Activated naive CD4-positive, alpha-beta T cell (primary cell): ENCODE data around the gene CAPN3.

Source experiments
- DNase-seq, 4 experiments: peaks; one replicate each; lab custom pipeline; 2025; lab: John Stamatoyannopoulos, UW

The CAPN3 gene

DNA sequence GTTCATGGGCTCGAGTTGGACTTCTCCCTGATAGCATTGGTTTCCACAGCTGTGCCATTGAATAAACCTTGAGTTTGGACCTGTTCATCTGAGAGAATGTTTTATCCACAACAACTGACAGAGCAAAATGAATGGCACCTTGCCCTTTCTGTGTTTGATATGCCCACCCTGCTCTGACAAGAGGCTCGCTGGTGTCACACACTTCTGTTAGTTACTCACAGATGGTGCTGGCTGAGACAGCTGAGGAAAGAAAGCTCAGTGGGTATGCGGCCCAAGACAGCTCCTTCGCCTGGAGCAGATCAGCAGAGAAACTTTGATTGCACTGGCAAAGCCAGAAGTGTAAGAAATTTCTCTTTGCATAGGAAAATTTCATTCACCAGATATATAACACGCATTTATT lies 2.5 kb upstream of the CAPN3 start:
- DNase-seq, result no peak

DNA sequence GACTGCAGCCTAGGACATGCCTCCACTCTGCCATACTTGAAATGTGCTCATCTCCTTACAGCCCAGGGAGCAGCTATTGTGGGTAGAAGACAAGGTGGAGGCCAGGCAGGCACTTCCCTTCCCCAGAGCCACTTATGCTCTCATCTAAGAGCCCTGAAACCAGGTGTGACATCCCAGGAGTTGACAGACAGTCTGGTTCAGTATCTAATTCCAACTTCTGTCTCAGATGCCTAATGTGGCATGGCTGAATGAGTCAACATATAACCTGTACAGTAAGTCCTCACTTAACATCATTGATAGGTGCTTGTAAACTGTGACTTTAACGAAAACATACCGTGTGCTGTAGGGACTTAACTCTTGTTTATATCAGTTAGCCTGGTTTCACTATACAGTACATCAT lies 1.2 kb upstream of the CAPN3 start:
- DNase-seq, result no peak

DNA sequence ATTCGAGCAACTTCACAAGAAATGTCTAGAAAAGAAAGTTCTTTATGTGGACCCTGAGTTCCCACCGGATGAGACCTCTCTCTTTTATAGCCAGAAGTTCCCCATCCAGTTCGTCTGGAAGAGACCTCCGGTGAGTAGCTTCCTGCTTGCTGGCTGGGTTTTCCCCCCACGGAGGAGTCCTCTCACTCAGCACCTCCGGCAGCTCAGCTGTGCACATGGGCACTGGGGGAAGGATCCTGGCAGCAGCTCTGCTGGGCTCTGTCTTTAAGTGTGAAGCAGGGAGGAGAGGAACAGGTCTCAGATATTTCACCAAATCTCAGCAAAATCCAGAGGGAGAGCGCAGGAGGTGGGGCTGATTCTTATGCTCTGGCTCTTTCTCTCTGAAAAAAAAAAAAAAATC lies 684 bp downstream of the CAPN3 start:
- DNase-seq, result no peak

DNA sequence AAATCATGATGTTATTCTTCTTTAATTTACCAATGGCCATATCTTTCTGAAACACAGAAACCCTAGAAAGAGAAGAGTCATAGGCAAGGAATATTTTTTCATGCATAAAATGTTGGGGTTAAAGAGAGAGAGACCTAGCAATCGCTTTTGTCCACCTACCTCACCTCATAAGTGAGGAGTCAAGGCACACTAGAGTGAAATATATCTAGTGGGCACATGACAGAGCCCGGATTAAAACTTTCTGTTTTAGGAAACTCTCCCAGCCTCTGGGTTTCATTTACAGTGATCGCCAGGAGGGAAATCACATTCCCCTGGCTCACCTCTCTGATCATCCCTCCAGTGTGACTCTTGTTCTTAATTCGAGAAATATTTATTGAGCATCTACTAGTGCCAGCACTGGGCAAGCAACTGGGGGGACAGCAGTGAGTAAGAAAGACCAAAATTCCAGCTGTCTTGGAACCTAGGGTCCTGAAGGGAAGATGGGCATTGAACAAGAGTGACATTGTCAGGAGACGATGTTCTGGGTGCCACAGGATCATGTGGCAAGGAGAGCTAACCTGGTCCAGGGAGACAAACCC lies 1.3 kb downstream of the CAPN3 start:
- DNase-seq, result no peak

DNA sequence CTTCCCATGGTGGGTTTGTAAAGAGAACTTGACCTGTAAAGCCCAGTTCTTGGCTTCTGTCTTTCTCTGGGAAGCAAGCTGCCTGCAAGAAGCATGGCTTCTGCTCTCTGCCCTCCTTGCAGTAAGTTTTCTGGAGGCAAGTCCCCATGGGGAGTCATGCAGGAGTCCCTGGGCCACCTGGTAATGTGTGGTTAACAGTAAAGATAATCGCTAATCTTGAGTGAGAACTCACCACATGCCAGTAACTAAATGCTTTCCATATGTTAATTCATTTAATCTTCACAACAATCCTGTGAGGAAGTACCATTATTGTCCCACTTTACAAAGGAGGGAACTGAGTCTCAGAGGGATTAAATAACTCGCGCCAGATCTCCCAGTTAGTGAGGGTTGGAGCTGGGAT lies 4.2 kb downstream of the CAPN3 start:
- DNase-seq, result no peak

DNA sequence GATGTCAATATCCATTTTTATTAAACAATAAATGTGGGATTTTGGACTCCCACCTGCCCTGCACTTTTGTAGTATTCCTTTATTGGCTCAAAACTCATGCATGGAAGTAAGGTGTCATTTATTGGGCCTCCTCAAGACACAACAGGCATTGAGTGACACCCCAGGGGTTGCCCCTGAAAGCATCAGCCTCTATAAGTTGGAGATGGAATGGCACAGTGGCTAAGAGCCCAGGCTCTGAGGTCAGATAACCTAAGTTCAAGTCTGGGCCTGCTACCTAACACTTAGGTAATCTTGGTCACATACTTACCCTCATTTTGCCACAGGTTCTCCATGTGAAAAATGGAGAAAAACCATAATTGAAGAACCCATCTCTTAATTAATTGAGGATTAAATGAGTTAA lies 4.6 kb downstream of the CAPN3 start:
- DNase-seq, result no peak

DNA sequence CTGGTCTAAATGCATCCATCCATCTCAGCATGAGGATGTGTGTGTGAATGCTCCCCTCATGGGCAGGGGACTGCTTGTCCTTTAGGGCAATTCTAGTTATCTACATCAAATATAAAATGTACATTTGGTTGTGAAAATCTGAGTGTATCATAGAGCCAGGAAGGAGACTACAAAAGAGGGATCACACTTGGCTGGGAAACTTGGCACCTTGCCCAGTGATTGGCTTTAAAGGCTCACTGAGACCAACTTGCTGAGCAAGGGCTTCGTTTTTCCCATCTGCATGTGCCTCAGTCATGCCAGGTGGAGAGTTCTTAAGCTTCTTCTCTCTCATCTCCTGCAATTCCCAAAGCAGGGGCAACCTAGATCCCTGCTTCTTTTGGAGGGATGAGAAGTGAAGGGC lies 5.2 kb downstream of the CAPN3 start:
- no peak for DNase-seq

DNA sequence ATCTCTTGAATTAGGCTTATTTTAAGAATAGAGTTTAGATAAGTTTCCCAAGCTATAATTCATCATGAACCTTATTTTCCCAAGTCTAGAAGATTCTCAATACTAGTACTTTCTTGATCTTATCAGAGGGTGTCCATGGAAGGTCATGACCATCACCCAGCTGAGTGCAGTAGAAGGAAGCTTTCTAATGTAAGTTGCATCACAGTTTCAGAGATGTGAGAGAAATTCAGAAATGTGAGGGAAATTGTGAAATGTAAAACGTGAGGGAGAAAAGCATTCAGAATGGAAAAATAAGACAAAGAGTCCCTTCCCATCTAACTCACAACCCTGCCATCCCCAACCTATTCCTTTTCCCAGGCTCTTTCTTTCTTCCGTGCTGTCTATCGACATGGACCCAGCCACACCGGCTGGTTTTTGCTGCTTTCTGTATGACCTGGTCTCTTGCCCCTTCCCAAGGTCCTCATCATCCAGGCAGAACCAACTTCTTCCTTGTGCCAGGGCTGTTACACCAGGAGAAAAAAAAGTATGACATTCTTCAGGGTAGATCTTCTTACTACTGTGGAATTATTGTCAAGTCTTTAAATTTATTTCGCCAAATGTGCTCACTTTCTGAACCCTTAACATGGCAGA lies 6.7 kb downstream of the CAPN3 start:
- DNase-seq, result no peak

DNA sequence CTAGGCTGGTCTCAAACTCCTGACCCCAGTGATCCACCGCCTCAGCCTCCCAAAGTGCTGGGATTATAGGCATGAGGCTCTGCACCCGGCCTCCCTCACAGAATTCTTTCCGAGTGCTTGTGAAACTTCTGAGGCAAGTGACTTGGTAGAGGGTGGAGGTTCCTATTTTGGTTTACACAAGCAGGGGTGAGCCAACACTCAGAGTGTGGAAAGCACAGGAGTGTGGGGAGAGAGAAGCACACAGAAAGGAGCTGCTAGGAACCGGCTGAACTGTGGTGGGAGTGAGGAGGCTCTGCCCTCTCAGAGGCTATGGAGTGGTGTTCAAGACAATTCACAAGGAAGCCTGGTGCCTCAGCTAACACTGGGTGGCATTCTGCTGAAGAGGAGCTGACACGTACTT lies 7.7 kb downstream of the CAPN3 start:
- DNase-seq, result no peak

DNA sequence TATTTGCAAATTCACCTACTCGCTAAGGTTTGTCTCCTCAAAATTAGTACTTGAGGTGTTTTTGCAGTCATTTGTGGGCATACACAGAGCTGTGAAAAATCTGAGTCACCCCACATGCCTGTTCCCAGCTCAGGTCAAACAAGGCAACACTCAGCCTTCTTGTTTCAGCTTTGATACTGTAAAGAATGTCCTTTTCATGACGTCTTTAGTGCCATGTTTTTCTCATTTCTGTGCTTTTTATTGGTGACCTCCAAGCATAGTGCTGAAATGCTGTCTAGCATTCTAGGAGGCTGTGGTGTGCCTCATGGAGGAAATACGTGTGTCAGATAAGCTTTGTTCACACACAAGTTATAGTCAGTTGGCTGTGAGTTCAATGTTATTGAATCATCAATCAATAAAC lies 8.8 kb downstream of the CAPN3 start:
- no peak for DNase-seq

DNA sequence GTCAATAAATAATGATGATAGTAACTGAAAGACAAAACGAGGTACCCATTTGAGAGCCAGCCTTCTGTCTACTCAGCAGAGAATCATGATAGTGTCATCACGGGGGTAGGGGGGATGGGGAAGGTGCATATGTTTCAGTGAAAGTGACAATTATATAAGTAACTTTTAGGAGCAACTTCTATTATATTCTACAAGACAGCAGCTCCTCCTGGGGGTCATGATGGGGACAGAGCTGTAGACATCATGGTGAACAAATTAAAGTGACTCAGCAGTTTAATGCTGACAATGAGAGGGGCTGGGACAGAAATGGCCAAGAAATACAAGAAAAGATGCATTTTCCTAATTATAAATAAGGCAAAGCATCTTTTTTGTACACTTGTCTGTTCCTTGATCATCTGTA lies 11.8 kb downstream of the CAPN3 start:
- DNase-seq, result no peak

DNA sequence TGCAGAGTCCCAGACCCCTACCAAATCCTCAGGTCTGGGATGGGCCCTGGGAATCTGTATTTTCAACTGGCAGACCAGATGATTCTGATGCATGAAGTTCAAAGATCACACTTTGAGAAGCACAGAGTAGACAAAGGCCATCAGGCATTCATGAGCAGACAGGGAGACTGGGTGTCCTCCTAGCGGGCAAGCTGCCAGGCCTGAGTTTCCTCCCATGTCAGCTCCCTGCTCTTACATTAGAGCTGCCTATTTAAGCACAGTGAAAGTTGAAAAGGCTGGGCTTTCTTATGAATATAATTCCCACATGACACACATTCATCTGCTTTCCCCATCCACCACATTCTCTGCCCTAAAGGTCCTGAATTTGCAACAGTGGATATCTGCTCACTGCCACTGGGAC lies 14.0 kb downstream of the CAPN3 start:
- no peak for DNase-seq

DNA sequence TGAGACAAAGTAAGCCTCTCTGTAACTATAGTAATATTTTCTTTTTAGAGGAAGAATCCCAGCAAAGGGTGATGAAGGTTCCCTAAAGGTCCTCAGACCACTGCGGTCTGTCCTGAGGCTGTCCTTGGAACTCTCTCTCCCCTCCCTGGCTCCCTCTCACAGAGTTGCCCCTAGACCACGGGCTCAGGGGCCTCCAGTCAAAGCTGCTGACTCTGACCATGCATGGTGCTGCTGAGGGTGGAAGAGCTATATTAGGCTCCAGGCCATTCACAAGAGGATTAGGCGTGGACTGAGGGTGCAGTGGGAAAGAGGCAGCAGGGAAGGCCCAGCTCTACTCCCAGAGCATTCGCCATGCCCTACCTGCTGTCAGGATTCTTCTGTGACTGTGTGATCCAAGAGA lies 14.6 kb downstream of the CAPN3 start:
- DNase-seq, result no peak

DNA sequence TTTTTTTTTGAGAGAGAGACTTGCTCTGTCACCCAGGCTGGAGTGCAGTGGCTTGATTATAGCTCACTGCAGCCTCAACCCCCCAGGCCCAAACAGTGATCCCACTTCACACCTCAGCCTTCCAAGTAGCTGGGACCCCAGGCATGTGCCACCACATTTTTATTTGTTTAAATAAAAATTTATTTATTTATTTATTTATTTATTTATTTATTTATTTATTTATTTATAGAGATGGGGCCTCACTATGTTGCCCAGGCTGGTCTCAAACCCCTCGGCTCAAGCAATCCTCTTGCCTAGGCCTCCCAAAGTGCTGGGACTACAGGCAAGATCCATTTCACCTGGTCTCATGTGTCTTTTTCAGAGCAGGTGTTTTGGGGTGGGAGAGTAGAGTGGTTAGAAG lies 15.5 kb downstream of the CAPN3 start:
- no peak for DNase-seq

DNA sequence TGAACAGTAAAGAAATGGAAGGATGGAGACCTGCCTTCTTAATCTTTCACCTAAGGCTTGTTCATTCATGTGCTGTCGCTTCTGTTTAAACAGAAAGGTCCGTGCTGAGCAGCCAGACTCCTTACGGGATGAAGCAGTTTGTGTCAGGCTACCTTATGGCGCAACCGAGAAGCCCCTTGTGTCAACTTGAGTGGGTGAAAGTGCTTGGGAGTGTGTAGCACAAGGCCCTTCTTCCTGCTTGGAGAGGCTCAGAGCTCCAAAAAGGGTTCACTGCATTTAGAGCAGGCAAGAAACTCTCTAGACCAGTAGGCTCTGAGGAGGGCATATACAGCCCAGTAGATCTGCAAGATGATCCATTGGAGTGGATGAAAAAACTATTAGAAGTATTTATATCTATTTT lies 16.0 kb downstream of the CAPN3 start:
- no peak for DNase-seq

DNA sequence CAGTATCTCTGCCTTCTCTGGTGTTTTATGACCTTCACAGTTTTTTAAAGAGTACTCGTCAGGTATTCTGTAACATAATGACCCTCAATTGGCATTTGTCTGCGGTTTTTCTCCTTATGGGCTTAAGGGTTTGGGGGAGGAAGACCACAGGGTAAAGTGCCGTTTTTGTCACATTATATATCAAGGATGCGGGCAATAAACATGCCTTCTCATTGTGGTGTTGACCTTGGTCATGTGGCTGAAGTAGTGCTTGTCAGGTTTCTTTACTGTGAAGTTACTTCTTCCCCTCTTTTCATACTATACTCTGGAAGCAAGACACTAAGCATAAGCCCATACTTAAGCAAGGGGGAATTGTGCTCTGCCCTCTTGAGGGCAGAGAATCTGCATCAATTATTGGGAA lies 16.6 kb downstream of the CAPN3 start:
- no peak for DNase-seq

DNA sequence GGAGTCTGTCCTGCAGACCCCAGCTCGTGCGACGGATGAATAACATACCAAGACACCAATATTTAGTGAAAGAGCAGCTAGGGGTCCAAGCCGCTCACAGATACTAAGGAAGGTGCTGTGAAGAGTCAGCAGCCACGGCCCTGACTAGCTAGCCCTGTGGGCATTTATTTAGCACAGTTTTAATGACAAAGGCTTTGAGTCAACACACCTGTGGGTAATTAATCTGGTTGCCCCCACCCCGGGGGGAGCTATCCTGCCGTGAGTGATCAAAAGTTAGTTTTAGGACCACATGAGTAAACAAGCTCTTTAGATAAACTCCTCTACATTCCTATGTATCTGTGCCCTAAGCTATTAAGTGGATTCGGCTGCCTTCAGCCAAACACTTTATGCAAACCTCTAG lies 18.7 kb downstream of the CAPN3 start:
- DNase-seq, result no peak

DNA sequence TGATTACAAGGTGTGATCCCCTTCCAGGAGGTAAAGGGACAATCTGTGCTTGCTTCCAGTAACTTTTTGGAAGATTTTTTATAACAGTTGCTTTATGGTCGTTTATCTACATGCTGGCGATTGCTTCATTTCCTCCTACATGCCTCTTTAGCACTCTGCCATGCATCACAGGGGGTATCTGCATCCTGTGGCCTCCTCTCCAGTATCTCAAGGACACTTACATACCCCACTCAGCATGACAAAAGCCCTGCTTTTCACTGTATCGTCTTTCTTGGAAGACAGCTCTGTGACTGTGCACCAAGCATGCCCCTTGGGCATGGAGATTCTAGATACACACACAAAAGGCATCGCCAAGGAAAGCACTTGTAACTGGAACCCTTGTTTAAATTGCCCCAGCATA lies 25.3 kb downstream of the CAPN3 start:
- no peak for DNase-seq

DNA sequence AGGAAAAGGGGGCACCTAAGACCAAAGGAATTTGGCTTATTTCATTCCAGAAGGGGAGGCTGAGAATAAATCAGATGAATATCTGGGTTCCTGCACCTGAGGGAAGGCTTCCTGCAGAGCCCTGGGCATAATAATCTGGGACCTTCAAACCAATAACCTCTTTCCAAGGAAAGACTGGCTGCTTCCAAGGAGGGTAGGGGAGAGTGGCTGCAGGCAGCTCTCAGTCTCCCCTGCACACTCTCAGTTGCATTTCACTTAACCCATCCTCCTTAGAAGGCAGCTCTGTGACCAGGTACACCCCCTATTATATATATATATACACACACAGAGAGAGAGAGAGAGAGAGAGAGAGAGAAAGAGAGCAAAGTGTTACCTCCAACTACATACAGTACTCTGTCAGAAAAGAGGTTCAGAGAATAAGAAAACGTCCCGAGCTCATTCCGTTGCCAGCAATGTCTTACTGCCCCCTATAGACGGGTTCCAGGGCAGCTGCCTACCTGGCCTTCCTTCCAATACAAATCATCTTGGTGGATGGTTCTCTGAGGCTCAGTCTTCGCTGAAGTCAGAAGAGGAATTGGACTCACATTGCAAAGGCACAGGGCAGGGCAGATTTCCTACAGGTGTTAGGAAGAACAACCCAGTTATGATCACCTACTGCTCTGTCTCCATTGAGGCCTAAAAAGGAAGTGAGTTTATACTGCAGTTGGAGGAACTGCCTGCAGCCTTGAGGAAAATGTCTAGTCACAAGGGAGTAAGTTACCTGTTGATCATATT lies 26.1 kb downstream of the CAPN3 start:
- DNase-seq, result no peak

DNA sequence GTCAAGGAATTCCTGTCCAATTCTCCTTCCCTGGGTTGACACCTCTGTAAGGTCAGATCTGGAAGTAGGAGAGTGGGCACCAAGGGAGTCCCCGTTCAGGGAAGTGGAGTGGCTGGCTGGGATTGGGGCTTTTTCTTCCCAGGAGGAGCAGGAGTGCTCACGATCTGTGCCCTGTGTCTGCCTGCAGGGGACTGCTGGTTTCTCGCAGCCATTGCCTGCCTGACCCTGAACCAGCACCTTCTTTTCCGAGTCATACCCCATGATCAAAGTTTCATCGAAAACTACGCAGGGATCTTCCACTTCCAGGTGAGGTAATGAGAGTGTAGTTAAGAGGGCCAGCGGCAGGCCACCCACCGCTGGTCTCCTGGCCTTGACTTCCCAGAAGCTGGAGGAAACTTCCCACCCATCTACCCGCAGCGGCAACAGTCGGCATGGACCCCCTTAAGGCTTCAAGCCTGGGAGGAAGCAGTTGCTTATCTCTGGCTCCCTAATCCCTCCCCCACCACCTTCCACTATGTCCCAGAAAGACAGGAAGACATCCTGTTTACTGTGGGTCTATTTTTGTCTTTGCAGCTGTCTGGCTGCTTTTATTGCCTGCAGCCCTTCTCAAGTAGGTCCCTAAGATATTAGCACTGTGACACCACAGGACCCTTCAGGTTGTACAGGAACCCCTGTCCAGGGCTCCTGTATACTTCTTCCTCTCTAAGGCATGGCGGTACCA lies 26.8 kb downstream of the CAPN3 start:
- DNase-seq, result no peak

DNA sequence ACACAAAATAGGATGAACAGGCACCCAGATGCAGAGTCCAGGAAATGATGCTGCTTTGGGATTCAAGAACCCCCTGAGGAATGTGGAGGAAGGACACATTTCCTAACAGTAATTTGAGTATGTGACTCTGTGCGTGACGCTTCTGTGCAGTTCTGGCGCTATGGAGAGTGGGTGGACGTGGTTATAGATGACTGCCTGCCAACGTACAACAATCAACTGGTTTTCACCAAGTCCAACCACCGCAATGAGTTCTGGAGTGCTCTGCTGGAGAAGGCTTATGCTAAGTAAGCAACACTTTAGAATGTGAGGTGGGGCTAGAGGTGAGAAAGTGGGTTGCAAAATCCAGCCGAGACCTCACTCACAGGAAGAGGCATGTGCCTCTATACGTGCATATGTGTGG lies 28.3 kb downstream of the CAPN3 start:
- no peak for DNase-seq

DNA sequence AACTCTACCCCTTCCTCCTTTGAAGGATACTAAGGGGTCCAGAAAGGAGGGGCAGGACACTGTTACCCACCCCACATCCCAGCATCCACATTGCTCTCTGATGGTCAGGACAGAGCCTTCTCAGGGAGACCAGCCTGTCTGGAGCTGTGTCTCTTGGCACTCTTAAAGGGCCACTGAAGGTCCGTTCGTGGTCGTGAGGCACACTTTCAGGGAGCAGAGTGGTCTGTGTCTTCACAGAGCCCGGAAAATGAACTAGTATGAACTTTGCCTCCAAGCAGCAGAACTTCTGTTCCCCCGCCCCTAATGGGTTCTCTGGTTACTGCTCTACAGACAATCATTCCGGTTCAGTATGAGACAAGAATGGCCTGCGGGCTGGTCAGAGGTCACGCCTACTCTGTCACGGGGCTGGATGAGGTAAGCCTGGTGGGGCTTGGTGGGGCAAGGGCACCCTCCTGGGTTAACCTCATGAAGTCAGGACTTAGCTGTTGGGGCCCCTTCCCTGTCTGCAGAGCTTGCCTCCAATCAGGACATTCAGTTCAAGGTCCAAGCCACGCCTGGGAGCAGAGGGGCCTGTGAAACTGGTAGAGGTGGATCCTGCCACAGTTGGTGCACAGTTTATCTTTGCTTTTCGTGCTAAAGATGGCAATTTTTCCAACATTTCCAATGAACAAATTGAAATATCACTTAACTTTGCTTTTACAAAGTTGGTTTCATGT lies 33.2 kb downstream of the CAPN3 start:
- no peak for DNase-seq
